Natural killer cell (primary cell): ENCODE measurements around the gene FBXO42. TPM values are rescaled to one million over a fixed set of nuclear protein-coding genes. Genes with fewer than 3 reads are reported as not detected.

Experiments used
- ATAC-seq, 3 donors: fragments of 150-1000 bp in 2 of 3; fragments of 200-7000 bp in 1 of 3; cut with Tn5 transposase; 1 replicate in 1 of 3; 2 replicates in 2 of 3; pipeline ENCODE4 v1.10.0; 2021; ENCODE audit warnings: mild to moderate bottlenecking in 2 of 3, moderate library complexity in 2 of 3
- DNase-seq, 2 donors: peaks; one replicate each; pipeline versions ENCODE4 v3.0.0 to v3.0.0-alpha.2; 2013 to 2021; ENCODE audit warnings: mixed read lengths in 1 of 2
- H3K27ac ChIP-seq: one replicate; pipeline ENCODE4 v1.5.1; 2013; ENCODE audit warnings: mild to moderate bottlenecking, low read length
- H3K27me3 ChIP-seq: one replicate; pipeline ENCODE4 v1.6.1; 2013; ENCODE audit warnings: low read length; ENCODE audit not compliant: control insufficient read depth, insufficient read depth
- H3K36me3 ChIP-seq: one replicate; pipeline ENCODE4 v1.6.1; 2013; ENCODE audit warnings: low read length; ENCODE audit not compliant: control insufficient read depth, insufficient read depth
- H3K4me1 ChIP-seq: one replicate; pipeline ENCODE4 v1.6.1; 2013; ENCODE audit warnings: low read length; ENCODE audit not compliant: control insufficient read depth, insufficient read depth
- H3K4me3 ChIP-seq: one replicate; pipeline ENCODE4 v1.5.1; 2013; ENCODE audit warnings: low read length
- H3K9me3 ChIP-seq: one replicate; pipeline ENCODE4 v1.6.1; 2013; ENCODE audit warnings: low read length; ENCODE audit not compliant: control insufficient read depth, insufficient read depth
- H3K27ac Mint-ChIP-seq, 2 donors: one replicate each; pipeline ENCODE4 v1.8.0; 2022; ENCODE audit warnings: mild to moderate bottlenecking in 2 of 2, mixed read lengths in 2 of 2, moderate library complexity in 1 of 2
- H3K27me3 Mint-ChIP-seq, 2 donors: one replicate each; pipeline ENCODE4 v1.8.0; 2022; ENCODE audit warnings: low read depth in 2 of 2, mixed read lengths in 2 of 2
- H3K36me3 Mint-ChIP-seq: one replicate; pipeline ENCODE4 v1.8.0; 2022; ENCODE audit warnings: mixed read lengths
- H3K4me1 Mint-ChIP-seq, 2 donors: one replicate each; pipeline ENCODE4 v1.8.0; 2022; ENCODE audit warnings: mixed read lengths in 2 of 2
- H3K4me3 Mint-ChIP-seq: one replicate; pipeline ENCODE4 v1.8.0; 2022; ENCODE audit warnings: mild to moderate bottlenecking, moderate library complexity, mixed read lengths
- H3K9me3 Mint-ChIP-seq, 2 donors: one replicate each; pipeline ENCODE4 v1.8.0; 2022; ENCODE audit warnings: mixed read lengths in 2 of 2
- WGBS: methylation state at CpG from one replicate; pipeline ENCODE4 v1.1.7; 2013; ENCODE audit warnings: missing lambda C conversion rate; ENCODE audit not compliant: insufficient coverage; 5-methylcytosine and 5-hydroxymethylcytosine counted together
- intact Hi-C: fragments of 100-400 bp; cut with micrococcal nuclease; formaldehyde crosslinking; loops from one replicate; pipeline ENCODE4 v1.14.2; 2022
- total RNA-seq, 4 donors: library from RNA; stranded (reverse); fragments of 120-200 nt in 1 of 4; gene quantifications; one replicate each; pipeline versions ENCODE4 v1.2.3 to v1.2.4, GENCODE V29; 2013 to 2022
- TF ChIP-seq, protein P1 (sequence below): fragments of 200-600 bp; IDR thresholded peaks from one replicate; pipeline ENCODE4 v1.8.0; 2022; ENCODE audit warnings: antibody characterized with exemption

The FBXO42 gene
- total RNA-seq, 3 donors from 2014 or later (not counting 1 experiment from before 2014, with no cell fraction given): 19.5 to 24.5 (median 24.1) TPM

DNA sequence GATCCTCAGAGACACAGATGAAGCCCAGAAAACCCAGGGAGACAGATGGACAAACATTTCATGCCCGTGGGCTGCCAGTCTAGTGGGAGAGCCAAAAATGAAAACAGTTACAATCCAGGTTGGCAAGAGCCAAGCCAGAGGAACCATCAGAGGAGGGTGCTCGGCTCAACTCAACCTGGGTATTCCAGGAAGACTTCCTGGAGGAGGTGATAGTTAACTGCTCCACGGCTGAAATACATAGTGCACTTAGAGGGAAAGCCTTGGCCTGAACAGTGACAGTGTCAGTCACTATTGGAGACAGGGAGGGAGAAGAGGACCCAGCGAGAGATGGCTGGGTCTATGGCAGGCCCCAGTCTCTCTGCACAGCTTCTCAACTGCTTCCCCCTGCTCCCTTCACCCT lies 141.7 kb downstream of the FBXO42 start:
- intact Hi-C loops: no loop called here
- H3K27ac ChIP-seq: no peak overlapping the region
- no peak overlapping the region for H3K27ac Mint-ChIP-seq
- no peaks in the 10 kb centered on the region for H3K9me3 ChIP-seq
- H3K27me3 Mint-ChIP-seq: peaks cover 0 to 4% of the 10 kb centered on the region in 2 donors
- no peak overlapping the region for H3K4me3 Mint-ChIP-seq
- DNase-seq (no peak), ATAC-seq (no peak)
- no peaks in the 10 kb centered on the region for H3K9me3 Mint-ChIP-seq
- no peaks in the 10 kb centered on the region for H3K36me3 Mint-ChIP-seq
- 84% methylated on average over 4 of the region's 4 CpGs for WGBS
- peaks cover 15% of the 10 kb centered on the region for H3K4me1 ChIP-seq
- no peaks in the 10 kb centered on the region for H3K36me3 ChIP-seq
- TF ChIP-seq, protein P1, sequence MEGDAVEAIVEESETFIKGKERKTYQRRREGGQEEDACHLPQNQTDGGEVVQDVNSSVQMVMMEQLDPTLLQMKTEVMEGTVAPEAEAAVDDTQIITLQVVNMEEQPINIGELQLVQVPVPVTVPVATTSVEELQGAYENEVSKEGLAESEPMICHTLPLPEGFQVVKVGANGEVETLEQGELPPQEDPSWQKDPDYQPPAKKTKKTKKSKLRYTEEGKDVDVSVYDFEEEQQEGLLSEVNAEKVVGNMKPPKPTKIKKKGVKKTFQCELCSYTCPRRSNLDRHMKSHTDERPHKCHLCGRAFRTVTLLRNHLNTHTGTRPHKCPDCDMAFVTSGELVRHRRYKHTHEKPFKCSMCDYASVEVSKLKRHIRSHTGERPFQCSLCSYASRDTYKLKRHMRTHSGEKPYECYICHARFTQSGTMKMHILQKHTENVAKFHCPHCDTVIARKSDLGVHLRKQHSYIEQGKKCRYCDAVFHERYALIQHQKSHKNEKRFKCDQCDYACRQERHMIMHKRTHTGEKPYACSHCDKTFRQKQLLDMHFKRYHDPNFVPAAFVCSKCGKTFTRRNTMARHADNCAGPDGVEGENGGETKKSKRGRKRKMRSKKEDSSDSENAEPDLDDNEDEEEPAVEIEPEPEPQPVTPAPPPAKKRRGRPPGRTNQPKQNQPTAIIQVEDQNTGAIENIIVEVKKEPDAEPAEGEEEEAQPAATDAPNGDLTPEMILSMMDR: no peak
- H3K4me1 Mint-ChIP-seq: peaks cover 0 to 16% of the 10 kb centered on the region in 2 donors
- no peaks in the 10 kb centered on the region for H3K27me3 ChIP-seq
- H3K4me3 ChIP-seq: no peak overlapping the region

DNA sequence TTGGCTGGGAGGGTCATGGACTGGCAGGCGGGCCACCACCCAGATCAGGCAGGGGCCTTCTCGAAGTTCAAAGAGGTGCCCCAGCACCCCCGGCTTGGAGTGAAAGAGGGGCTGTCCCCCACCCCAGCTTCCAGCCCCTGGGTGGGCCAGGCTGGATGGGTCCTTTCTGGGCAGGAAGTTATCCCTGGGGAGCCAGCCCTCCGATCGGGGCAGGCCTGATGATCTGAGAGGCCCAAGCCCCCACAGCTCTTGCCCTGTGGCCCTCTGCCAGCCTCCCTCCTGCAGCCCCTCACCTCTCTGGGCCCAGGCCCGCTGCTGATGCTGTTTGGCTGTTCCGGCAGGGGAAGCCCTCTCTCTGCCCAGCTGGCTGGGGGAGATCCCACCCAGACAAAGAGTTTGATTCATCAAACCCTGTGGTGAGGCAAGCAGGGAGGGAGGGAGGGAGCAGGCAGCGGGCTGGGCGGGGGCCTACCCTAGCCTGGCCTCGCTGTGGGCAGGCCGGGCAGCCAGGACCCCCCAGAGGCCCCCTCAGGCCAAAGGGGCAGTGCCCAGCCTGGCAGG lies 142.4 kb downstream of the FBXO42 start:
- WGBS: 89% methylated on average over 11 of the region's 11 CpGs
- no peak overlapping the region for H3K4me3 ChIP-seq
- peaks cover 16% of the 10 kb centered on the region for H3K4me1 ChIP-seq
- TF ChIP-seq, protein P1: no peak
- no peak overlapping the region for H3K27ac ChIP-seq
- peaks cover 0 to 4% of the 10 kb centered on the region in 2 donors for H3K27me3 Mint-ChIP-seq
- H3K36me3 Mint-ChIP-seq: no peaks in the 10 kb centered on the region
- H3K9me3 Mint-ChIP-seq: no peaks in the 10 kb centered on the region
- no peaks in the 10 kb centered on the region for H3K27me3 ChIP-seq
- no peaks in the 10 kb centered on the region for H3K9me3 ChIP-seq
- no peak for DNase-seq
- H3K36me3 ChIP-seq: peaks cover 3% of the 10 kb centered on the region
- no peak for ATAC-seq
- no peak overlapping the region for H3K27ac Mint-ChIP-seq
- no peak overlapping the region for H3K4me3 Mint-ChIP-seq
- intact Hi-C loops: no loop called here
- peaks cover 0 to 16% of the 10 kb centered on the region in 2 donors for H3K4me1 Mint-ChIP-seq

DNA sequence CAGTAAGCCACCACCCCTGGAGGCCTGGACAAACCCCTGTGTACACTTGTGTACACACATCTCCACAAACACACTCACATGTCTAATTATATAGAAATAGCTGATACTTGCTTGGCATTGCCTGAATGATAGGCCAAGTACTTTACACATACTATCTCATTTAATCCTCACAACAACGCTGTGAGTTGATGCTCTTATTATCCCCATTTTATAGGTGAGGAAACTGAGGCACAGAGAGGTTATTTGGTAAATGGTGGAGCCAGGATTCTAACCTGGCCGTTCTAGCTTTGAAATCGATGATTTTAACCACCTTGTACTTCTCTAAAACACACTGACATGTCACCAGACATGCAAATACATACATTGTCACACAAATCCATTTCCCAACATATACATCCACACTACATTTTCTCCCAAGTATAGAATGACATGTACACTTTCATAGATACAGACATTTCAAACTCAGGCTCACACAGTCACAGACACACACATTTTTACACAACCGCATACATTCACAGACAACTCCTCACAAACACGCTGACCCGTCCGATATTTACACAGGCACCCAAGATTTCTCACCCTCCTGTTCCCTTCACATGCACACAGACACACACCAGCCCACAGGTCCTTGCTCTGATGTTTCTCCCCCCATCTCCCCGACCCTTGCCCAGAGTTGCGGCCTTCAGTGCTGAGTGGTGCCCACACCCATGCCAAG lies 143.0 kb downstream of the FBXO42 start:
- Mint-ChIP-seq H3K36me3 (no peaks in the 10 kb centered on the region), H3K4me1 (peaks cover 0 to 22% of the 10 kb centered on the region in 2 donors), H3K4me3 (no peak overlapping the region), H3K27me3 (peaks cover 0 to 4% of the 10 kb centered on the region in 2 donors), H3K27ac (no peak overlapping the region), H3K9me3 (no peaks in the 10 kb centered on the region)
- Histone ChIP-seq H3K4me1 (peaks cover 16% of the 10 kb centered on the region), H3K36me3 (peaks cover 5% of the 10 kb centered on the region), H3K27me3 (no peaks in the 10 kb centered on the region), H3K4me3 (no peak overlapping the region), H3K27ac (no peak overlapping the region), H3K9me3 (no peaks in the 10 kb centered on the region)
- WGBS: 85% methylated on average over 8 of the region's 9 CpGs
- TF ChIP-seq, protein P1: no peak
- ATAC-seq (no peak), DNase-seq (no peak)
- intact Hi-C loops: no loop called here
